ENCODE results near the gene GALNT13. TPM values are rescaled to one million over a fixed set of nuclear protein-coding genes. Genes with fewer than 3 reads are reported as not detected.

GALNT13 gene
- total RNA-seq, 4 donors from 2014 or later = 0.49 to 5.2 (median 1.4) TPM

- H3K4me3 ChIP-seq (ENCODE audit: low read depth, poor library complexity, severe bottlenecking) = no peak overlapping the region
- DNase-seq (ENCODE audit: low spot score in 2 of 2) = no peak
- 54 to 70% methylated on average over 2 of the region's 2 CpGs for WGBS, 2 donors
- TF ChIP-seq CTCF (IDR thresholded peaks at IDR 0.05) (no peak), POLR2A (IDR thresholded peaks at IDR 0.05) (no peak)
- intact Hi-C loops (cut with DNase I; ENCODE audit: low total_unique reads) = no loop called here
These were observed 222.1 kb downstream of the GALNT13 start for GRCh38 chr2:154093856-154094255.

GRCh38 chr2:154097833-154098398 is 226.2 kb downstream of the GALNT13 start:
- TF ChIP-seq POLR2A (IDR thresholded peaks at IDR 0.05) (no peak), CTCF (IDR thresholded peaks at IDR 0.05) (no peak)
- no peak overlapping the region for H3K4me3 ChIP-seq (ENCODE audit: low read depth, poor library complexity, severe bottlenecking)
- 66 to 71% methylated on average over 4 of the region's 4 CpGs for WGBS, 2 donors
- no peak for DNase-seq (ENCODE audit: low spot score in 2 of 2)
- intact Hi-C loops (cut with DNase I; ENCODE audit: low total_unique reads) = no loop called here

GRCh38 chr2:154120706-154121105 is 249.0 kb downstream of the GALNT13 start:
- intact Hi-C loops (cut with DNase I; ENCODE audit: low total_unique reads) = no loop called here
- no peak for DNase-seq (ENCODE audit: low spot score in 2 of 2)
- WGBS, 2 donors = 65 to 81% methylated on average over 2 of the region's 2 CpGs
- no peak overlapping the region for H3K4me3 ChIP-seq (ENCODE audit: low read depth, poor library complexity, severe bottlenecking)
- no peak for TF ChIP-seq POLR2A (IDR thresholded peaks at IDR 0.05)
- TF ChIP-seq CTCF (IDR thresholded peaks at IDR 0.05) = no peak

- TF ChIP-seq POLR2A (IDR thresholded peaks at IDR 0.05) (no peak), CTCF (IDR thresholded peaks at IDR 0.05) (no peak)
- no peak overlapping the region for H3K4me3 ChIP-seq (ENCODE audit: low read depth, poor library complexity, severe bottlenecking)
- no peak for DNase-seq (ENCODE audit: low spot score in 2 of 2)
- intact Hi-C loops (cut with DNase I; ENCODE audit: low total_unique reads) = no loop called here
These were observed 254.2 kb downstream of the GALNT13 start for GRCh38 chr2:154125891-154126290.

- DNase-seq (ENCODE audit: low spot score in 2 of 2) = peak in 1 of 2 donors; percentile 29
- TF ChIP-seq CTCF (IDR thresholded peaks at IDR 0.05) (no peak), POLR2A (IDR thresholded peaks at IDR 0.05) (no peak)
These were observed 259.1 kb downstream of the GALNT13 start for GRCh38 chr2:154130821-154131220.

GRCh38 chr2:154132827-154133226 is 261.1 kb downstream of the GALNT13 start:
- no peak overlapping the region for H3K4me3 ChIP-seq (ENCODE audit: low read depth, poor library complexity, severe bottlenecking)
- TF ChIP-seq CTCF (IDR thresholded peaks at IDR 0.05) = no peak
- no peak for TF ChIP-seq POLR2A (IDR thresholded peaks at IDR 0.05)
- DNase-seq (ENCODE audit: low spot score in 2 of 2) = no peak
- WGBS, 2 donors = 83 to 92% methylated on average over 2 of the region's 2 CpGs
- intact Hi-C loops (cut with DNase I; ENCODE audit: low total_unique reads) = no loop called here

More at GRCh38 chr2:154130821-154131220, 259.1 kb downstream of the GALNT13 start:
- H3K4me3 ChIP-seq (ENCODE audit: low read depth, poor library complexity, severe bottlenecking) = no peak overlapping the region
- intact Hi-C loops (cut with DNase I; ENCODE audit: low total_unique reads) = no loop called here
- WGBS, 2 donors = 59 to 73% methylated on average over 1 of the region's 1 CpG

All from lower leg skin (tissue), 4 donors.